Measurements from ENCODE around the gene TGFB1I1. TPM values are rescaled to one million over a fixed set of nuclear protein-coding genes. Genes with fewer than 3 reads are reported as not detected.

TGFB1I1 gene
- total RNA-seq: 10 to 100 TPM in 3 of 8 experiments, 1 to 10 TPM in 4, under 1 TPM in 1; 0.87 to 18.3 (median 3.0) TPM

GRCh38 chr16:31471875-31472708 lies at the start of gene TGFB1I1:
TSS of gene TGFB1I1 (plus strand) at chr16:31472152. CDS start at chr16:31472189, 37 bp downstream.
- in situ Hi-C loops (cut with MboI; ENCODE audit: low pct_unique_long_range_greater_than_20kb in 2 of 9, low sequenced_read_pairs in 9 of 9, unreplicated experiment in 9 of 9): loop anchor here in 3 of 9 experiments (25.0 kb wide), 2 partner anchors 390 to 510 kb away; partner anchors contain the start of genes SETD1A (in 2 of the 3) and ZNF267 (in 1 of the 3)
- 0 to 1% methylated on average over 1 to 15 of the region's 63 CpGs; no CpG with 5 or more reads in 8 of the 10 experiments for WGBS, 10 experiments
- Histone ChIP-seq H3K27ac (peak within 1 kb of the TSS in 1 of 2 donors; percentile 27), H3K4me1 (replicated peaks in 1 of 2) (peaks cover 10 to 11% of the 10 kb centered on the region in 2 donors), H3K4me3 (peak within 1 kb of the TSS; percentile 24 to 46 (median 36))
- peak; percentile 52 to 84 (median 72) for ATAC-seq (replicated peaks in 6 of 8)

- WGBS, 10 experiments: 7 to 73% (median 35%) methylated on average over 1 to 3 of the region's 3 CpGs; no CpG with 5 or more reads in 4 of the 10 experiments
- no peak overlapping the region for H3K4me3 ChIP-seq
- ATAC-seq (replicated peaks in 6 of 8): no peak
- in situ Hi-C loops (cut with MboI; ENCODE audit: low pct_unique_long_range_greater_than_20kb in 2 of 9, low sequenced_read_pairs in 9 of 9, unreplicated experiment in 9 of 9): no loop called here
- no peak overlapping the region for H3K27ac ChIP-seq
- peaks cover 0 to 2% of the 10 kb centered on the region in 2 donors for H3K4me1 ChIP-seq (replicated peaks in 1 of 2)
These were observed 48.7 kb upstream of the TGFB1I1 start for GRCh38 chr16:31423241-31423640.

GRCh38 chr16:31423801-31424200 lies 48.2 kb upstream of the TGFB1I1 start:
- H3K4me3 ChIP-seq: no peak overlapping the region
- H3K27ac ChIP-seq: no peak overlapping the region
- in situ Hi-C loops (cut with MboI; ENCODE audit: low pct_unique_long_range_greater_than_20kb in 2 of 9, low sequenced_read_pairs in 9 of 9, unreplicated experiment in 9 of 9): no loop called here
- no peak for ATAC-seq (replicated peaks in 6 of 8)
- peaks cover 0 to 2% of the 10 kb centered on the region in 2 donors for H3K4me1 ChIP-seq (replicated peaks in 1 of 2)
- 45 to 60% (median 47%) methylated on average over 2 to 3 of the region's 12 CpGs; no CpG with 5 or more reads in 7 of the 10 experiments for WGBS, 10 experiments

DNA sequence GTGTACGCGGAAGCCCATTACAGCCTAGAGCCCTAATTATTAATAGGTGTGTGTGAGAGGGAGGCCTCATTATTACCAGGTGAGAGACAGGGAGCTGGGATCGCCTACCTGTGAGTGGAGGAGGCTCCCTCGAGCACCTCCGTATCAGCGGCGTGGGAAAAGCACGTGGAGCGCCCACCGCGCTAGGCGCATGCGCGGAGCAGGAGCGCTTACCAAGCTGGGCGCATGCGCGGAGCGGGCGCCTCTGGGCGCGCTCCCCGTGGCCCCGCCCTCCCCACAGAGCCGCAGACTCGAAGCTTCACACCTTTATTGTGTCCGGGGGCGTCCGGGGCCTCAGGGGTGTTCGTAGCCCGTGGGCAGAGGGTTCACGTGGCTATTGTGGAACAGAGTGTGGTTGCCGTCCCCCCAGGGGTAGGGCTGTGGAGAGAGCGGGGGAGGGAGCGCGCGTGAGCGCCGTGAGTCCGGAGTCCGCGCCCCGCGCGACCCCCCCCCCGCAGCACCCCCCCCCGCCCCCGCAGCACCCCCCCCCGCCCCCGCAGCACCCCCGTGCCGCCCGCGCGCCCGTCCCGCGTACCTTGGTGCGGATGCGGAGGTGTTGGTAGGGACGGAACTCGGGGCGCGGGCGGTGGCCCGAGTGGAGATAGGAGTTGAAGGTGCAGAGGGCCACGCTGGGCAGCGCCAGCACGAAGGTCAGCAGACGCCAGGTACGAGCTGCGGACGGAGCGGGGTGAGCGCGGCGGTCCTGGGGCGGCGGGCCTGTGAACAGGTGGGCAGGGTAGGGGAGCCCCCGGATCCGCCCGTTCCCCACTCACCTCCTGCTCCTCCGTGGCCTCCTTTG lies 44.3 kb upstream of the TGFB1I1 start:
- Histone ChIP-seq H3K4me1 (replicated peaks in 1 of 2) (peaks cover 0 to 2% of the 10 kb centered on the region in 2 donors), H3K4me3 (peak overlapping the region in 4 of 5 donors; percentile 11 to 57 (median 30)), H3K27ac (no peak overlapping the region)
- WGBS, 10 experiments: 24 to 100% (median 63%) methylated on average over 1 to 12 of the region's 83 CpGs; no CpG with 5 or more reads in 6 of the 10 experiments
- in situ Hi-C loops (cut with MboI; ENCODE audit: low pct_unique_long_range_greater_than_20kb in 2 of 9, low sequenced_read_pairs in 9 of 9, unreplicated experiment in 9 of 9): loop anchor here in 5 of 9 experiments (25.0 kb wide), 3 partner anchors 215 to 440 kb away; partner anchors contain the start of genes HSD3B7 (in 2 of the 5), PYCARD (in 2 of the 5), PYDC1 (in 2 of the 5) and TRIM72 (in 2 of the 5)
- peak in 4 of 8 experiments; percentile 38 to 93 (median 71) for ATAC-seq (replicated peaks in 6 of 8)

DNA sequence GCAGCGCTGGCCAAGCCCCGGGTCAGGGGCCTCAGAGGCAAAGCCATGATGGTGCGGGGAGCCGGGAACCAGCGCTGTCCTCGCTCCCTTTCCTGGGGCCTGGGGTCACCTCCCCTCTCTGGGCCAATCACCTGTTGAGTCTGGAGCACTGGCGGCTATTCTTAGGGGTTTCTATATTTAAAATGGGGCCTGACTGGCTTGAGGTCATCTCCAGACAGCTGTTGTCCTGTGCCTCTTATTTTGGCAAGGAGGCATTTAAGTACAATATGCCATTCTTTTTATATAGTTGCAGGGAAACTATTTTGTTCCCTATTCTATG lies 43.7 kb upstream of the TGFB1I1 start, which contains the start of gene COX6A2:
Gene COX6A2, minus strand, starts transcription at position 82 of the 319 bp plus-strand sequence. Its CDS starts 35 bp downstream, at position 47.
- in situ Hi-C loops (cut with MboI; ENCODE audit: low pct_unique_long_range_greater_than_20kb in 2 of 9, low sequenced_read_pairs in 9 of 9, unreplicated experiment in 9 of 9): loop anchor here in 5 of 9 experiments (25.0 kb wide), 3 partner anchors 216 to 441 kb away; partner anchors contain the start of genes HSD3B7 (in 2 of the 5), PYCARD (in 2 of the 5), PYDC1 (in 2 of the 5) and TRIM72 (in 2 of the 5)
- Histone ChIP-seq H3K4me1 (replicated peaks in 1 of 2) (peaks cover 0 to 2% of the 10 kb centered on the region in 2 donors), H3K4me3 (peak within 1 kb of the TSS in 4 of 5 donors; percentile 11 to 57 (median 30)), H3K27ac (no peak within 1 kb of the TSS)
- 40 to 95% (median 41%) methylated on average over 3 to 4 of the region's 7 CpGs; no CpG with 5 or more reads in 7 of the 10 experiments for WGBS, 10 experiments
- ATAC-seq (replicated peaks in 6 of 8): no peak

DNA sequence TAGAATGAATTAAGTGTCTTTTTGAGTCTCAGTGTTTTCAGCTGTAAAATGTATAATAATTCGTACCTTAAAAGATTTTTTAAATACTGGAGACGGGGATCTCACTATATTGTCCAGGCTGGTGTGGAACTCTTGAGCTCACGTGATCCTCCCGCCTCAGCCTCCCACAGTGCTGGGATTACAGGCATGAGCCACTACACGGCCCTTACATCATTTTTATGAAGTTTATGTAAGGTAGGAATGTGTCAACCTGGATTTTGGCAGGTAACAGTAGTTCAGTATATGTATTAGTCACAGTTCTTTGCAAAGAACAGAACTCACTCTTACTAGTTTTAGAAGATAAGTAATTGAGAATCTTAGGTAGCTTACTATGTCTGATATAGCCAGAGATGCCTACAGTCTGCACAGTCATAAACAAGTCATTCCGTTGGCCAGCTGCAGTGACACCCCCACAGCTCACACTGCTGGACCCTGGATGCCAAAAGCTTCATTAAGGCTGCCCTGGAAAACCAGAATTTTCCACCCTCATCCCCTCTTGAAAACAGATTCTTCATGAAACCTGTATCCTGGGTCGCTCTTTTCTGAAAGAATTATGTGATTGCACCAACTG lies 43.2 kb upstream of the TGFB1I1 start:
- no peak overlapping the region for H3K4me3 ChIP-seq
- no peak overlapping the region for H3K27ac ChIP-seq
- ATAC-seq (replicated peaks in 6 of 8): no peak

GRCh38 chr16:31429314-31429713 lies 42.6 kb upstream of the TGFB1I1 start:
- 0 to 71% (median 10%) methylated on average over 1 of the region's 1 CpG; no CpG with 5 or more reads in 6 of the 10 experiments for WGBS, 10 experiments
- Histone ChIP-seq H3K4me3 (no peak overlapping the region), H3K27ac (no peak overlapping the region), H3K4me1 (replicated peaks in 1 of 2) (peaks cover 0 to 2% of the 10 kb centered on the region in 2 donors)
- ATAC-seq (replicated peaks in 6 of 8): no peak
- in situ Hi-C loops (cut with MboI; ENCODE audit: low pct_unique_long_range_greater_than_20kb in 2 of 9, low sequenced_read_pairs in 9 of 9, unreplicated experiment in 9 of 9): loop anchor here in 5 of 9 experiments (25.0 kb wide), 3 partner anchors 217 to 442 kb away; partner anchors contain the start of genes HSD3B7 (in 2 of the 5), PYCARD (in 2 of the 5), PYDC1 (in 2 of the 5) and TRIM72 (in 2 of the 5)

More for the DNA sequence above, 43.2 kb upstream of the TGFB1I1 start:
- WGBS, 10 experiments: 25 to 92% (median 68%) methylated on average over 1 to 7 of the region's 7 CpGs; no CpG with 5 or more reads in 1 of the 10 experiments
- peaks cover 0 to 2% of the 10 kb centered on the region in 2 donors for H3K4me1 ChIP-seq (replicated peaks in 1 of 2)
- in situ Hi-C loops (cut with MboI; ENCODE audit: low pct_unique_long_range_greater_than_20kb in 2 of 9, low sequenced_read_pairs in 9 of 9, unreplicated experiment in 9 of 9): loop anchor here in 5 of 9 experiments (25.0 kb wide), 3 partner anchors 216 to 441 kb away; partner anchors contain the start of genes HSD3B7 (in 2 of the 5), PYCARD (in 2 of the 5), PYDC1 (in 2 of the 5) and TRIM72 (in 2 of the 5)

DNA sequence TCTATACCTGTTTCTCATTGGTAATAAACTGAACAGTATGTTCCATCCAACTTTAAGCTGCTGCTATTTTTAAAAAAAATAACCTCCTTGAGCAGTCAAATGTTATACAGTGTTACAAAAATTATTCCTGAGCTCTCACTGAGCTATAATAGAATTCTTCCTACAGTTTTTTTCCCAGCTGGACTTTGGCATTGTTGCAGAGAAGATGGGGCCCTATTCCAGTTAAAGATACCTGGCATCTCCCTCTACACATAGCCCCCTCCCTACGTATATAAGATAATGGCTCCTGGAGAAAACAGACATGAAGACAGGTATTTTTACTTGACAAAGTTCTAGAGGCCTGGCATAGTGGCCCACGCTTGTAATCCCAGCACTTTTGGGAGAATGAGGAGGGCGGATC lies 42.2 kb upstream of the TGFB1I1 start:
- Histone ChIP-seq H3K4me3 (no peak overlapping the region), H3K27ac (no peak overlapping the region), H3K4me1 (replicated peaks in 1 of 2) (peaks cover 0 to 2% of the 10 kb centered on the region in 2 donors)
- in situ Hi-C loops (cut with MboI; ENCODE audit: low pct_unique_long_range_greater_than_20kb in 2 of 9, low sequenced_read_pairs in 9 of 9, unreplicated experiment in 9 of 9): loop anchor here in 5 of 9 experiments (25.0 kb wide), 3 partner anchors 217 to 442 kb away; partner anchors contain the start of genes HSD3B7 (in 2 of the 5), PYCARD (in 2 of the 5), PYDC1 (in 2 of the 5) and TRIM72 (in 2 of the 5)
- no peak for ATAC-seq (replicated peaks in 6 of 8)
- 57 to 89% (median 70%) methylated on average over 1 to 3 of the region's 3 CpGs; no CpG with 5 or more reads in 3 of the 10 experiments for WGBS, 10 experiments

- no peak overlapping the region for H3K4me3 ChIP-seq
- no peak for ATAC-seq (replicated peaks in 6 of 8)
- H3K4me1 ChIP-seq (replicated peaks in 1 of 2): peaks cover 0 to 2% of the 10 kb centered on the region in 2 donors
- in situ Hi-C loops (cut with MboI; ENCODE audit: low pct_unique_long_range_greater_than_20kb in 2 of 9, low sequenced_read_pairs in 9 of 9, unreplicated experiment in 9 of 9): loop anchor here in 5 of 9 experiments (25.0 kb wide), 3 partner anchors 218 to 443 kb away; partner anchors contain the start of genes HSD3B7 (in 2 of the 5), PYCARD (in 2 of the 5), PYDC1 (in 2 of the 5) and TRIM72 (in 2 of the 5)
- H3K27ac ChIP-seq: no peak overlapping the region
- 8 to 62% (median 50%) methylated on average over 1 to 2 of the region's 5 CpGs; no CpG with 5 or more reads in 5 of the 10 experiments for WGBS, 10 experiments
These were observed 41.4 kb upstream of the TGFB1I1 start for GRCh38 chr16:31430380-31431052.

DNA sequence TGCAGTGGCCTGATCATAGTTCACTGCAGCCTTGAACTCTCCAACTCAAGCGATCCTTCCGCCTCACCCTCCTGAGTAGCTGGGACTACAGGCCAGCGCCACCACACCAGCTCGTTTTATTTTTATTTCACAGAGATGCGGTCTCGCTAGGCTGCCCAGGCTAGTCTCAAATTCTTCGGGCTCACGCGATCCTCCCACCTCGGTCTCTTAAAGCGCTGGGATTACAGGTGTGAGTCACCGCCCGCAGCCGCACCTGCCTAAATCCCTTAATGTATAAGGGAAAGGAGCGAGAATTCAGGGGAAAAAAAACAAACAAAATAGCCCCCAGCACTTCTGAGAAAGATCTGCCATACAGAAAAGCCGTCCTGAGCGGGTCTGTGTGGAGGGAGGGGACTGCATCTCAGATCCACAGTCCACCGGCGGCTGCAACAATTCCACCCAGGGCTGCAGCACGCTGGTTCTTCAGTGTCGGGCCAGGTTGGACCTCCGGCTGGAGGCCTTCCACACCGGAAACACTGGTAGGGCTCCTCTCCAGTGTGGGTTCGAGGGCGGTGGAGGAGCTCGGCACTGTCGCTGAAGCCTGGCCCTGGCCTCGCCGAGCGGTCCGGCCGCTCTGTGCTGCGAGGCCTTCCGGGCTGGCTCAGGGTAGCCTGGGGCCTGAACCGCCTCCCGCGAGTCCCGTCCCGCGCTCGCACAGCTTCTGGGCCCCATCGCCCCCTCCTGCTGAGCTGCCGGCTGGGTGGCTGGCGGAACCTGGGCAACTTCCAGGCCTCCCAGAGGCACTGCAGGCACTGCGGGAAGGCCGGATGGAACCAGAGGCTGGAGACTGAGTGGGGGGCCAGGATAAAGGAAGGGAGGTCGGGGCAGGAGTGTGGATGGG lies 36.4 kb upstream of the TGFB1I1 start:
- 80 to 100% (median 95%) methylated on average over 2 to 17 of the region's 47 CpGs for WGBS, 10 experiments
- ATAC-seq (replicated peaks in 6 of 8): no peak
- H3K4me3 ChIP-seq: no peak overlapping the region
- in situ Hi-C loops (cut with MboI; ENCODE audit: low pct_unique_long_range_greater_than_20kb in 2 of 9, low sequenced_read_pairs in 9 of 9, unreplicated experiment in 9 of 9): loop anchor here in 5 of 9 experiments (25.0 kb wide), 3 partner anchors 223 to 448 kb away; partner anchors contain the start of genes HSD3B7 (in 2 of the 5), PYCARD (in 2 of the 5), PYDC1 (in 2 of the 5) and TRIM72 (in 2 of the 5)
- no peaks in the 10 kb centered on the region for H3K4me1 ChIP-seq (replicated peaks in 1 of 2)
- no peak overlapping the region for H3K27ac ChIP-seq
